NCI-H2081 treated with DMSO at 0.1 percent for 48 hours (cell line): ENCODE measurements around the gene C11orf86.

Experiments
- DNase-seq: peaks from one replicate; lab custom pipeline; 2025; lab: John Stamatoyannopoulos, UW

The C11orf86 gene

DNA sequence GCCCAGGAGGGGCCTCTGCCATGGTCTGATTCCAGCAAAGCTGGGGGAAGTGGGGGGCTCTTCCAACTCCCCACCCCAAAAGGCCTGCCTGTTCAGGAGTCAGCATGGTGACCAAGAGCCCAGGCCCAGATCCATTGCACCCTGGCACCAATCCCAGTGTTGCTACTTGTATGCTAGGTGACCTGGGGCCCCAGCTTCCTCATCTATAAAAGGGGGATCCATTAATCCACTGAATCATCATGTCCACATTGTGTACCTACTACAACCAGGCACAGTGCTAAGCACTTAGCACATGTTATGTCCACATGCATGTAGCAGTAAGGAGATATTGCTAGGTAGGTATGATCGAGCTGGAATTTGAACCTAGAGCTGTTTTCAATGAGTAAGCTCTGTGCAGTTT, 49.9 kb downstream of the C11orf86 start:
- DNase-seq = no peak

DNA sequence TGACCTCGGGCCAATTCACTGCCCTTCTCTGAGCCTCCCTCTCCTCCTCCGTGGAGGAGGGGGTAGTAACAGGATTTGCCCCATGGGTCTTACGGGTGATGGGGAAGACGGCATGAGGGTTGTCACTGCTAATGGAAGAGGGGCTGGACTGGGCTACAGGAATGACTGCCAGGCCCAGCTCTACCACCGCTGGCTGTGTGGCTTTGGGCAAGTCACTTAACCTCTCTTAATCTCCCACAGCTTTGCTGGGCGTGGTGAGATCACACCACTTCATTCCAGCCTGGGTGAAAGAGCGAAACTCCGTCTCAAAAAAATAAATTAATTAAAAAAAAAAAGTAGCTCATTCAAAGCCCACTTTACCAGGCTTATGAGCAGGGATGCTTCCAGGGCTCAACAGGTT, 50.6 kb downstream of the C11orf86 start:
- no peak for DNase-seq
